ENCODE measurements around the gene TPGS2.

- TF ChIP-seq ZNF274 (IDR thresholded peaks at IDR 0.05; ENCODE audit: borderline replicate concordance, extremely low read depth, low read length) (no peak), POLR2AphosphoS5 (IDR thresholded peaks at IDR 0.05; ENCODE audit: low read depth, low read length) (no peak), CTCF (IDR thresholded peaks at IDR 0.05; ENCODE audit: control extremely low read depth in 1 of 3, insufficient read depth in 1 of 3, low read depth in 1 of 3, low read length in 3 of 3) (no peak), SUZ12 (IDR thresholded peaks at IDR 0.05; ENCODE audit: low read length) (no peak), TEAD4 (IDR thresholded peaks at IDR 0.05; ENCODE audit: low read depth, low read length) (no peak), RNF2 (IDR thresholded peaks at IDR 0.05; ENCODE audit: borderline replicate concordance, low read depth, low read length, missing control alignments, poor library complexity, severe bottlenecking) (no peak), RAD21 (IDR thresholded peaks at IDR 0.05 in 1 of 2, conservative IDR thresholded peaks at IDR 0.05 in 1 of 2; ENCODE audit: low read depth in 2 of 2, low read length in 2 of 2) (no peak), CEBPB (IDR thresholded peaks at IDR 0.05; ENCODE audit: low read depth, low read length) (no peak), EZH2 (IDR thresholded peaks at IDR 0.05; ENCODE audit: low read depth, low read length, severe bottlenecking) (no peak)
These were observed 59.6 kb downstream of the TPGS2 start for GRCh38 chr18:36769172-36769571.

Data from H1 (cell line).